HG02852 (cell line): ENCODE results near the gene OSGEPL1.
"Not testable (repeated sequence)": the region's sequence is repeated elsewhere in the genome, so short reads cannot be mapped to it uniquely, and the experiment has no call there.

Experiments used
- ATAC-seq: cut with Tn5 transposase; IDR thresholded peaks from one replicate; pipeline ENCODE4 v1.9.1; 2021; ENCODE audit warnings: mild to moderate bottlenecking, moderate library complexity; ENCODE audit not compliant: unreplicated experiment

The OSGEPL1 gene

DNA sequence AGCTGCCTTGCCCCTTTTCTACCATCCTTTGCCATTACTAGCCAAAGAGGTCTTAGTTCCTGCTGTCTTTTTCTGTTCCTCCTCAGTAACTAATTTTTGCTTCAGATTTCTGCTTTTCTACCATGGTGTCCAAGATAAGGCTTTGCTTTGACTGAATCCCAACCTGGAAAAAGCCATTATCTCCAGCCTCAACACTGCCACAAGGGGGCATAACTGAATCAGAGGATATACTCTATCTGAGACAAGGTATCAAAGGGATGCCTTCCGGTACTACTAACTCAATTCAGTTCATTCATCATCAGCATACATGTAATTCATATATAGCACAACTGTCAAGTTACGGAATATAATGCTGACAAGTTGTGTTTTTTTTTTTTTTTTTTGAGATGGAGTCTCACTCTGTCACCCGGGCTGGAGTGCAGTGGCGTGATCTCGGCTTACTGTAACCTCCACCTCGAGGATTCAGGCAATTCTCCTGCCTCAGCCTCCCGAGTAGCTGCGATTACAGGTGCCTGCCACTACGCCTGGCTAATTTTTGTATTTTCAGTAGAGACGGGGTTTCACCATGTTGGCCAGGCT lies 11.4 kb downstream of the OSGEPL1 start:
- peak; percentile 61 for ATAC-seq

DNA sequence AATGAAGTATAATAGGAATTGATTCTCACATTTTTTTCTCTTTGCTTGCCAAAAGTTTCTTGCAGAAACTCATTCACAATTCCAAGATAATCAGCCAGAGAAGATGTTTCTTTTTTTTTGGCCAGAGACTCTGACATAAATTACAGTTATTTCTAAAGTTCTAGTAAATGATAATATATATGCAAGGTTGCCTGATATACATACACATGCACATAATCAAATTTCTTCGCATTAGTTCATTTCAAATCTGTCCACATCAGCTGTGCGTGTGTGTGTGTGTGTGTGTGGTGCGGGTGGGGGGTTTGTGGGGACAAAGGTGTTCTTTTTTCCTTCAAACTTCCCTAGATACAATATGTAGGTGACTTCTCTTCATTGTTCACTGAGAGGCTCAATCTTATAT lies 33.2 kb downstream of the OSGEPL1 start:
- ATAC-seq: no peak

DNA sequence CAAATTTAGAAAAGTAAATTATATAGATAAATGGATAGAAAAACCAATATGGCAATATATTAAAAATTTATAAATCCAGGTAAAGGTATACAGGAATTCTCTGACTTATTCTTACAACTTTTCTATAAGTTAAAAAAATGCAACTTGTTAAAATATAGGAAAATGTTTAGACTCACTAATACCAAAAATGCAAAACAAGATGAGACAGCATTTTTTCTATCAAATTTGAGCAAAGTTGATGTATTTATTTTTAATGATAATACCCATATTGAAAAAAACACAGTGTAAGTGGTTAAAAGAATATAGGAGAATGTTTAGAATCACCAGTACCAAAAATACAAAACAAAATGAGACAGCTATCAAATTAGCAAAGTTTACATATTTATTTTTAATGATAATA lies 35.7 kb downstream of the OSGEPL1 start:
- ATAC-seq: no peak

DNA sequence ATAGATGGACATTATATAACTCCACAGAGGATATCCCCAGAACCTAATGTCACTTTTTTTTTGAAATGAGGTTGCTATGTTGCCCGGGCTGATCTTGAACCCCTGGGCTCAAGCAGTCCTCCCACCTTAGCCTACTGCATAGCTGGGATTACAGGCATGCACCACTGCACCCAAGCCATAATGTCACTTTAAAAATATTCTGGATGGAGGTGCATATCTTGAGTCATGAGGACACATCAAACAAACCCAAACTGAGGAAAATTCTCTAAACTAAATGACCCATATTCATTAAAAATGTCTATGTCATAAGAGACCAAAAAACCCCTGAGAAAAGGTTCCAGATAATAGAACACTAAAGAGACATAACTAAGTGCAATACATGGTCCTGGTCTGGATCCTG lies 36.3 kb downstream of the OSGEPL1 start:
- no peak for ATAC-seq

DNA sequence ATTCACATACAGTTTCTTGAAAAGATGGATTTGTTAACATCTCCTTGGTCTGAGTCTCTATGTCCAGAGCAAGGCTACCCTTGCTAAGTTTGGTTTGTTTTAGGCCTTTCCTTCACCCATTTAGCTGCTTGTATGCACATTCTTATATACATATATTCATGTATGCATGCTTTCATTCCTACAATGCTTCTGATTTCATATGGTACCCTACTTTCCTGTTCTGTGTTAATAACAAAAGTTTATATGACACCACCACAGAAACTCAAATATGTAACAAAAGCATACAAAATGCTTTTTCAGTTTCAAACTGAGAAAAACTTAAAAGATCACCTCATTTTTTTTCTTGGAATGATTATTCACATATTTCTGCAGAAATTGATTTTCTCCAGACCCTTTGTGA lies 39.4 kb downstream of the OSGEPL1 start:
- ATAC-seq: no peak

DNA sequence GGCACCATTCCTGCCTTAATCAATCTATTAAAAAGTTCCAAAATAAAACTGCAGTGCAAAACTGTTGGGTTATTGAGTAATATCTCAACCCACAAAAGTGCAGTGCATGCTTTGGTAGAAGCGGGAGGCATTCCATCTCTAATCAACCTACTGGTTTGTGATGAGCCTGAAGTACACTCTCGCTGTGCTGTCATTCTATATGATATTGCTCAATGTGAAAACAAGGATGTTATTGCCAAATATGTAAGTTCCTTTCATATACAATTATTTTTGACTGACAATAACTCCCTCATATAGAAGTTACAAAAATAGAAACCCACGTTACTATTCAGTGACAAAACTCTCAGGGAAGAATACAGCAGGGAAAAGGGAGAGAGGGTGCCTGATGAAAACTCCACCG lies 43.0 kb downstream of the OSGEPL1 start:
- ATAC-seq: no peak

DNA sequence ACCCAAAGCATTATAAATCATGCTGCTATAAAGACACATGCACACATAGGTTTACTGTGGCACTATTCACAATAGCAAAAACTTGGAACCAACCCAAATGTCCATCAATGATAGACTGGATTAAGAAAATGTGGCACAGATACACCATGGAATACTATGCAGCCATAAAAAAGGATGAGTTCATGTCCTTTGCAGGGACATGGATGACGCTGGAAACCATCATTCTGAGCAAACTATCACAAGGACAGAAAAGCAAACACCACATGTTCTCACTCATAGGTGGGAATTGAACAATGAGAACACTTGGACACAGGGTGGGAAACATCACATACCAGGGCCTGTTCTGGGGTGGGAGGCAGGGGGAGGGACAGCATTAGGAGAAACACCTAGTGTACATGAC lies 45.0 kb downstream of the OSGEPL1 start:
- not testable (repeated sequence) for ATAC-seq

DNA sequence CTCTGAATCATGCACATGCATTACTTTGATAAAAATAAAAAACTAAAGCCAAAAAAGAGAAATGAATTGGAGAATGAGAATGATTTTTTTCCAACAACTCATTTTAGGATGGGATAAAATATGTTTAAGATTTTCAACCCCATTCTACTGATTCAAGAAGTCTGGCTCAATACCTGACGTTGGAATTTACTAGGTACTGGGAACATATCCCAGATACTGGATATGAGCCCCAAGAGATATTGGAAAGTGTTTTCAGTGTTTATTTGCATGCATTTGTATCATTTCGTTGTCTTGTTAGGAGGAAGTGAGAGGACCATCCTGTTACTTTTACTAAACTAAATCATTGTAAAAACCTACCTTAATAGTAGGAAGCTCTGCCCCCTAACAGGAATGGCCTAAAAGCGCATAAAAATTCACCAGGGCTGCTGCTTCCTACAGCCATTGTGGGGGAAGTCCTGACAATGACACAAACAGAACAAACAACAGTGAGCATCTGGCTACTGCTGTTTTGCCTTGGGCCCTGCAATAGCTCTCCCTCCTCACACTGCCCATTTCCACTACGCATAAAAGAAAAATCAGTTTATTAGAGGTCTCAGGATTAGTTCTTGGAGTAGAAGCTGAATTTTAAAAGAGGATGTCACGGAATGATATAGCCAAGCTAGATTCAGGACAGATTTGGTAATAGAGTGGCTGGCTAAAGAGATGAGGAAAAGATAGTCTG lies 52.9 kb downstream of the OSGEPL1 start:
- ATAC-seq: no peak

DNA sequence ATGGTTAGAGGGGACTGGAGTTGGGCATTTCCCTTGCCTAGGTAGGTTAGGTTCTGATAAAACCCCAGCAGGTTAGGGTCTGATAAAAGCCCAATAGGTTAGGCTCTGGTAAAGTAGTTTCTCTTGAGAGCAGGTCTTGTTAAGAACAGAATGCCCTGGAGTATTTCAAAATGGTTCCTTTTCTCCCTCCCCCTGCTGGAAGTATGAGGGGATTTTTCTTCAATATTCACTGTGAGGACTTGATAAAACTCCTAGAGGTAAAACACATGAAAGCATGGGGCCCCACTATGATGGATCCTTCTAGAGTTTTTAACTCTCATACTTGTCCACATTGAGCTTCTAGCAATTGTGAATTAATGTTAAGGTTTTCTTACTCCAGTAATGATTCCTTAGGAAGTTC lies 60.5 kb downstream of the OSGEPL1 start:
- no peak for ATAC-seq

DNA sequence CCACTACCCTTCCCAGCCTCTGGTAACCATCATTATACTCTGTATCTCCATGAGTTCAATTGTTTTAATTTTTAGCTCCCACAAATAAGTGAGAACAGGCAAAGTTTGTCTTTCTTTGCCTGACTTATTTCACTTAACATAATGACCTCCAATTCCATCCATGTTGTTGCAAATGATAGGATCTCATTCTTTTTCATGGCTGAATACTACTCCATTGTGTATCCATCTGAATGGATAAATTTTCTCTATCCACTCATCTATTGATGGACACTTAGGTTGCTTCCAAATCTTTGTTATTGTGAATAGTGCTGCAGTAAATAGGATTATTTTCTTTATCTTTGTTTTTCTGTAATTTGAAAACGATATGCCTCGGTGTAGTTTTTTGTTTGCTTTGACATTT lies 61.9 kb downstream of the OSGEPL1 start:
- no peak for ATAC-seq

DNA sequence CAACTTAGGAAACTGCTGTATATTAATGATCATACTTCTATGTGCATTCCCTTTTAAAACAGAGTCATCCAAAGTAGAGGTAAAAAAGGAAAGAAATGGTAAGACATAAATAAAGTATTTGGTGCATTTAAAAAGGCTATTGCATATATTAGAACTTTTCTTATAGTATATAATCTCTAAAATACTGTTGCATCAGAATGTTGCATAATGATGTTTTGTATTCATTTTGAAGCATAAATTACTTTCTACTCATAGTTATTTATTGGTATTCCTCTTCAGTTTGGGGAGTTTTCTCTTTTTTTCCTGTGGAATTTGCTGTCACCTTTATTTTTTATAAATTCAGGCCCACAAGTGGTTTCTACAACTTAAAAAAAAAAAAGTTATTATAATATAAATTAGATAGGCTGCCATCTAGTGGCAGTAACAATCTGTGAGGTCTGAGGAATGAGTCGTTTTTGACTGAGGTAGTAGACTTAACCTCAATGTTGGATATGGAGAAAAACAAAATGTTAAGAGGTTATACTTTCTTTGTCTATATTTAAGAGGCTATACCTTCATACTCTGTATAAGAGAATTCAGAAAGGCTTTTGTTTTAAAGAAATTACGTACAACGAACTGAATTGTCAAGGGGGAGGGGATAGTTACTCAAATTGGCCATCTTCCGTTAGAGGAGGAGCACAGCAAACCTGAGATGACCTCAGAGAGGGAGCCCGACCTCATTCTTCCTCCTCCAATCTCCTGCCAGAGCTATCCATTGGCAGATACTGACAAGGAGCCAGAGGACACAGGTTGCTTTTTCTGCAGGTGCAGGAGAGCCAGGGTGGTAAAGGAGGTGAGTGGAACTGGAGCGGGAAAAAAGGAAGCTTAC lies 64.3 kb downstream of the OSGEPL1 start:
- ATAC-seq: peak; percentile 62
